ENCODE measurements around the gene PPP4R2.

Gene PPP4R2

DNA sequence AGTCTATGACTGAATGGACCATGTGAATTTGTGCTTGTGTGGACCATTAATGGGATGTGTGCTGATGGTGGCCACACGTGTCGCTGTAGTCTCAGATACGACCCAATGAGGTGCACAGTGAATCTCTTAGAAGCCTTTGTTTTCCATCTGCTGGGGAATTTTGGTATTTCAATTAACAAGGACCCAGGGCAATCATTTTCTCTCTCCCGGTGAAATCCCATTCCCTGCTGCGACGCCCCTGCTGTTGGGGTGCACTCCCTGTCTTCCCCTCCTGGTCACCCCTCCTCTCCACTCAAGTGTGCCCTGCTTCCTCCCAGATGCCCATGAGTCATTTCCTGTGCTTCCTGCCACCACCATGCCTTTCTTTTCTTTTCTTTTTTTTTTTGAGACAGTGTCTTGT, 97.5 kb downstream of the PPP4R2 start:
- peak; percentile 68 for ATAC-seq
- TF ChIP-seq CSRNP3 (CRISPR knock-in tag; IDR thresholded peaks at IDR 0.05) (no peak), ZNF70 (CRISPR knock-in tag; IDR thresholded peaks at IDR 0.05) (no peak), SNAI2 (CRISPR knock-in tag; IDR thresholded peaks at IDR 0.05) (no peak), ARNTL (CRISPR knock-in tag; IDR thresholded peaks at IDR 0.05; ENCODE audit: borderline replicate concordance, low read depth) (no peak), ZNF8 (CRISPR knock-in tag; IDR thresholded peaks at IDR 0.05) (no peak), OSR1 (CRISPR knock-in tag; IDR thresholded peaks at IDR 0.05) (no peak), GLIS3 (CRISPR knock-in tag; IDR thresholded peaks at IDR 0.05) (no peak), TOX (CRISPR knock-in tag; IDR thresholded peaks at IDR 0.05; ENCODE audit: borderline replicate concordance) (no peak), BACH2 (CRISPR knock-in tag; IDR thresholded peaks at IDR 0.05; ENCODE audit: borderline replicate concordance) (no peak), ESRRG (CRISPR knock-in tag; IDR thresholded peaks at IDR 0.05) (no peak)
- TF ChIP-seq, protein P1, sequence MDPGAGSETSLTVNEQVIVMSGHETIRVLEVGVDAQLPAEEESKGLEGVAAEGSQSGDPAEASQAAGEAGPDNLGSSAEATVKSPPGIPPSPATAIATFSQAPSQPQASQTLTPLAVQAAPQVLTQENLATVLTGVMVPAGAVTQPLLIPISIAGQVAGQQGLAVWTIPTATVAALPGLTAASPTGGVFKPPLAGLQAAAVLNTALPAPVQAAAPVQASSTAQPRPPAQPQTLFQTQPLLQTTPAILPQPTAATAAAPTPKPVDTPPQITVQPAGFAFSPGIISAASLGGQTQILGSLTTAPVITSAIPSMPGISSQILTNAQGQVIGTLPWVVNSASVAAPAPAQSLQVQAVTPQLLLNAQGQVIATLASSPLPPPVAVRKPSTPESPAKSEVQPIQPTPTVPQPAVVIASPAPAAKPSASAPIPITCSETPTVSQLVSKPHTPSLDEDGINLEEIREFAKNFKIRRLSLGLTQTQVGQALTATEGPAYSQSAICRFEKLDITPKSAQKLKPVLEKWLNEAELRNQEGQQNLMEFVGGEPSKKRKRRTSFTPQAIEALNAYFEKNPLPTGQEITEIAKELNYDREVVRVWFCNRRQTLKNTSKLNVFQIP (CRISPR knock-in tag; IDR thresholded peaks at IDR 0.05; ENCODE audit: borderline replicate concordance, low read depth): no peak
- TF ChIP-seq, protein P2, sequence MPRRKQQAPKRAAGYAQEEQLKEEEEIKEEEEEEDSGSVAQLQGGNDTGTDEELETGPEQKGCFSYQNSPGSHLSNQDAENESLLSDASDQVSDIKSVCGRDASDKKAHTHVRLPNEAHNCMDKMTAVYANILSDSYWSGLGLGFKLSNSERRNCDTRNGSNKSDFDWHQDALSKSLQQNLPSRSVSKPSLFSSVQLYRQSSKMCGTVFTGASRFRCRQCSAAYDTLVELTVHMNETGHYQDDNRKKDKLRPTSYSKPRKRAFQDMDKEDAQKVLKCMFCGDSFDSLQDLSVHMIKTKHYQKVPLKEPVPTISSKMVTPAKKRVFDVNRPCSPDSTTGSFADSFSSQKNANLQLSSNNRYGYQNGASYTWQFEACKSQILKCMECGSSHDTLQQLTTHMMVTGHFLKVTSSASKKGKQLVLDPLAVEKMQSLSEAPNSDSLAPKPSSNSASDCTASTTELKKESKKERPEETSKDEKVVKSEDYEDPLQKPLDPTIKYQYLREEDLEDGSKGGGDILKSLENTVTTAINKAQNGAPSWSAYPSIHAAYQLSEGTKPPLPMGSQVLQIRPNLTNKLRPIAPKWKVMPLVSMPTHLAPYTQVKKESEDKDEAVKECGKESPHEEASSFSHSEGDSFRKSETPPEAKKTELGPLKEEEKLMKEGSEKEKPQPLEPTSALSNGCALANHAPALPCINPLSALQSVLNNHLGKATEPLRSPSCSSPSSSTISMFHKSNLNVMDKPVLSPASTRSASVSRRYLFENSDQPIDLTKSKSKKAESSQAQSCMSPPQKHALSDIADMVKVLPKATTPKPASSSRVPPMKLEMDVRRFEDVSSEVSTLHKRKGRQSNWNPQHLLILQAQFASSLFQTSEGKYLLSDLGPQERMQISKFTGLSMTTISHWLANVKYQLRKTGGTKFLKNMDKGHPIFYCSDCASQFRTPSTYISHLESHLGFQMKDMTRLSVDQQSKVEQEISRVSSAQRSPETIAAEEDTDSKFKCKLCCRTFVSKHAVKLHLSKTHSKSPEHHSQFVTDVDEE (CRISPR knock-in tag; IDR thresholded peaks at IDR 0.05): no peak

- TF ChIP-seq ZNF565 (CRISPR knock-in tag; conservative IDR thresholded peaks at IDR 0.05; ENCODE audit: low read depth): no peak
- TF ChIP-seq, protein P3, sequence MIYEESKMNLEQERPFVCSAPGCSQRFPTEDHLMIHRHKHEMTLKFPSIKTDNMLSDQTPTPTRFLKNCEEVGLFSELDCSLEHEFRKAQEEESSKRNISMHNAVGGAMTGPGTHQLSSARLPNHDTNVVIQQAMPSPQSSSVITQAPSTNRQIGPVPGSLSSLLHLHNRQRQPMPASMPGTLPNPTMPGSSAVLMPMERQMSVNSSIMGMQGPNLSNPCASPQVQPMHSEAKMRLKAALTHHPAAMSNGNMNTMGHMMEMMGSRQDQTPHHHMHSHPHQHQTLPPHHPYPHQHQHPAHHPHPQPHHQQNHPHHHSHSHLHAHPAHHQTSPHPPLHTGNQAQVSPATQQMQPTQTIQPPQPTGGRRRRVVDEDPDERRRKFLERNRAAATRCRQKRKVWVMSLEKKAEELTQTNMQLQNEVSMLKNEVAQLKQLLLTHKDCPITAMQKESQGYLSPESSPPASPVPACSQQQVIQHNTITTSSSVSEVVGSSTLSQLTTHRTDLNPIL (CRISPR knock-in tag; IDR thresholded peaks at IDR 0.05; ENCODE audit: low read depth): no peak
- no peak for TF ChIP-seq TCF4 (CRISPR knock-in tag; IDR thresholded peaks at IDR 0.05; ENCODE audit: borderline replicate concordance)
- TF ChIP-seq ZC3H10 (CRISPR knock-in tag; IDR thresholded peaks at IDR 0.05): no peak
- TF ChIP-seq ZNF70 (CRISPR knock-in tag; IDR thresholded peaks at IDR 0.05): no peak
- no peak for TF ChIP-seq ZFP30 (CRISPR knock-in tag; IDR thresholded peaks at IDR 0.05)
- no peak for TF ChIP-seq PATZ1 (CRISPR knock-in tag; IDR thresholded peaks at IDR 0.05; ENCODE audit: borderline replicate concordance)
- TF ChIP-seq, protein P1 (CRISPR knock-in tag; IDR thresholded peaks at IDR 0.05; ENCODE audit: borderline replicate concordance, low read depth): no peak
- no peak for TF ChIP-seq ISL1 (CRISPR knock-in tag; IDR thresholded peaks at IDR 0.05)
- no peak for TF ChIP-seq PPARA (CRISPR knock-in tag; IDR thresholded peaks at IDR 0.05; ENCODE audit: borderline replicate concordance)
- TF ChIP-seq, protein P2 (CRISPR knock-in tag; IDR thresholded peaks at IDR 0.05): no peak
- no peak for TF ChIP-seq BACH2 (CRISPR knock-in tag; IDR thresholded peaks at IDR 0.05; ENCODE audit: borderline replicate concordance)
- no peak for TF ChIP-seq ZFP3 (CRISPR knock-in tag; IDR thresholded peaks at IDR 0.05)
- TF ChIP-seq RARB (CRISPR knock-in tag; IDR thresholded peaks at IDR 0.05): no peak
- TF ChIP-seq ESRRG (CRISPR knock-in tag; IDR thresholded peaks at IDR 0.05): no peak
- no peak for TF ChIP-seq TOX (CRISPR knock-in tag; IDR thresholded peaks at IDR 0.05; ENCODE audit: borderline replicate concordance)
- TF ChIP-seq CSDC2 (CRISPR knock-in tag; IDR thresholded peaks at IDR 0.05): no peak
- no peak for TF ChIP-seq ZNF8 (CRISPR knock-in tag; IDR thresholded peaks at IDR 0.05)
- no peak for TF ChIP-seq OSR1 (CRISPR knock-in tag; IDR thresholded peaks at IDR 0.05)
- 0 out of 3 replicates have a peak, but pooled peaks have one; percentile 15 for ATAC-seq
These were observed 98.3 kb downstream of the PPP4R2 start for GRCh38 chr3:73094951-73095350.

Data from SK-N-SH treated with all-trans-retinoic acid at 6 μM for 48 hours (cell line).